ENCODE measurements around the gene PCDHGA12.

DNA sequence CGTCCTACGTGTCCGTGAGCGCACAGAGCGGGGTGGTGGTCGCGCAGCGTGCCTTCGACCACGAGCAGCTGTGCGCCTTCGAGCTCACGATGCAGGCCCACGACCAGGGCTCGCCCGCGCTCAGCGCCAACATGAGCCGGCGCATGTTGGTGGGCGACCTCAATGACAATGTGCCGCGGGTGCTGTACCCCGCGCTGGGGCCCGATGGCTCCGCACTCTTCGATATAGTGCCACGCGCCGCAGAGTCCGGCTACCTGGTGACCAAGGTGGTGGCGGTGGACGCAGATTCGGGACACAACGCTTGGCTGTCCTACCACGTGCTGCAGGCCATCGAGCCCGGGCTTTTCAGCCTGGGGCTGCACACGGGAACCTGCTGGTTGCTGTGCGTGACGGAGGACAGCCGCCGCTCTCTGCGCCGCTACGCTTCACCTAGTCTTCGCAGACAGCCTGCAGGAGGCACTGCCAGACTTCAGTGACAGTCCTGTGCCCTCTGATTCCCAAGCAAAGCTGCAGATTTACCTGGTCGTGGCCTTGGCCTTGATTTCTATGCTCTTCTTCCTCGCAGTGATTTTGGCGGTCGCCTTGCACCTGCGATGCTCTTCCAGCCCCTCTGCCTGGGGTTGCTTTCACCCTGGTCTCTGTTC is 2.4 kb upstream of the PCDHGA12 start:
- TF ChIP-seq CTCF (IDR thresholded peaks at IDR 0.05) = no peak
- no peak for TF ChIP-seq EZH2 (IDR thresholded peaks at IDR 0.05; ENCODE audit: borderline replicate concordance, insufficient read depth, low read depth, low read length, poor library complexity, severe bottlenecking)

All from B cell (primary cell).